ENCODE measurements around the gene FOXA2. TPM values are rescaled to one million over a fixed set of nuclear protein-coding genes. Genes with fewer than 3 reads are reported as not detected.

Gene FOXA2
- polyA plus RNA-seq, 2 of the 4 experiments (the other 2 are of a cell fraction) = 8.3 to 20.7 TPM

GRCh38 chr20:22533823-22534751, 50.3 kb downstream of the FOXA2 start:
- TF ChIP-seq RARB (CRISPR knock-in tag; IDR thresholded peaks at IDR 0.05) (no peak), BHLHE40 (IDR thresholded peaks at IDR 0.05; ENCODE audit: low read depth, low read length) (no peak), ELK1 (IDR thresholded peaks at IDR 0.05; ENCODE audit: low read depth, low read length) (no peak), HOXA7 (CRISPR knock-in tag; IDR thresholded peaks at IDR 0.05) (no peak)
- FAIRE-seq (no peak), DNase-seq (ENCODE audit: low read depth in 1 of 2, low spot score in 1 of 2) (no peak), ATAC-seq (no peak)
- no peak overlapping the region for H3K27ac ChIP-seq
- H3K4me3 ChIP-seq = no peak overlapping the region
- no peaks in the 10 kb centered on the region for H3K9me3 ChIP-seq
- ChIA-PET CTCF (interaction anchor here (0.6 to 3.2 kb wide), 8 partner anchors 10 to 485 kb away, joined by 3 to 10 read pairs (median 3); no protein-coding TSS in a partner anchor), POLR2A (interaction anchor here (0.6 kb wide), 1 partner anchor 199 kb away, joined by 5 read pairs; no protein-coding TSS in a partner anchor)
- no peak overlapping the region for H3K4me2 ChIP-seq
- 91% methylated on average over 10 of the region's 10 CpGs for WGBS (ENCODE audit: missing lambda C conversion rate)
- peaks cover 19% of the 10 kb centered on the region for H3K4me1 ChIP-seq

GRCh38 chr20:22532598-22532997, 51.8 kb downstream of the FOXA2 start:
- no peak for DNase-seq (ENCODE audit: low read depth in 1 of 2, low spot score in 1 of 2)
- no peak for ATAC-seq
- Histone ChIP-seq H3K27ac (no peak overlapping the region), H3K4me3 (no peak overlapping the region), H3K4me2 (no peak overlapping the region), H3K4me1 (peaks cover 19% of the 10 kb centered on the region), H3K9me3 (no peaks in the 10 kb centered on the region)
- WGBS (ENCODE audit: missing lambda C conversion rate) = 82% methylated on average over 3 of the region's 3 CpGs
- FAIRE-seq = peak; percentile 32
- ChIA-PET POLR2A (no interaction called here), CTCF (interaction anchor here (0.8 to 3.2 kb wide), 7 partner anchors 9 to 523 kb away, joined by 3 to 10 read pairs (median 3); no protein-coding TSS in a partner anchor)
- TF ChIP-seq SREBF2 (IDR thresholded peaks at IDR 0.05) = no peak
- TF ChIP-seq GATA3 (IDR thresholded peaks at IDR 0.05; ENCODE audit: borderline replicate concordance) = no peak
- TF ChIP-seq EHMT2 (IDR thresholded peaks at IDR 0.05; ENCODE audit: low read depth) = no peak
- TF ChIP-seq, protein P1, sequence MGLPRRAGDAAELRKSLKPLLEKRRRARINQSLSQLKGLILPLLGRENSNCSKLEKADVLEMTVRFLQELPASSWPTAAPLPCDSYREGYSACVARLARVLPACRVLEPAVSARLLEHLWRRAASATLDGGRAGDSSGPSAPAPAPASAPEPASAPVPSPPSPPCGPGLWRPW (IDR thresholded peaks at IDR 0.05) = no peak
- no peak for TF ChIP-seq CBX8 (IDR thresholded peaks at IDR 0.05)
- no peak for TF ChIP-seq HEYL (CRISPR knock-in tag; IDR thresholded peaks at IDR 0.05)
- no peak for TF ChIP-seq RNF2 (IDR thresholded peaks at IDR 0.05; ENCODE audit: borderline replicate concordance, low read depth)
- TF ChIP-seq, protein P2, sequence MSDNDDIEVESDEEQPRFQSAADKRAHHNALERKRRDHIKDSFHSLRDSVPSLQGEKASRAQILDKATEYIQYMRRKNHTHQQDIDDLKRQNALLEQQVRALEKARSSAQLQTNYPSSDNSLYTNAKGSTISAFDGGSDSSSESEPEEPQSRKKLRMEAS (IDR thresholded peaks at IDR 0.05) = no peak
- TF ChIP-seq RAD21 (conservative IDR thresholded peaks at IDR 0.05 in 1 of 2, IDR thresholded peaks at IDR 0.05 in 1 of 2) = no peak
- TF ChIP-seq, protein P3, sequence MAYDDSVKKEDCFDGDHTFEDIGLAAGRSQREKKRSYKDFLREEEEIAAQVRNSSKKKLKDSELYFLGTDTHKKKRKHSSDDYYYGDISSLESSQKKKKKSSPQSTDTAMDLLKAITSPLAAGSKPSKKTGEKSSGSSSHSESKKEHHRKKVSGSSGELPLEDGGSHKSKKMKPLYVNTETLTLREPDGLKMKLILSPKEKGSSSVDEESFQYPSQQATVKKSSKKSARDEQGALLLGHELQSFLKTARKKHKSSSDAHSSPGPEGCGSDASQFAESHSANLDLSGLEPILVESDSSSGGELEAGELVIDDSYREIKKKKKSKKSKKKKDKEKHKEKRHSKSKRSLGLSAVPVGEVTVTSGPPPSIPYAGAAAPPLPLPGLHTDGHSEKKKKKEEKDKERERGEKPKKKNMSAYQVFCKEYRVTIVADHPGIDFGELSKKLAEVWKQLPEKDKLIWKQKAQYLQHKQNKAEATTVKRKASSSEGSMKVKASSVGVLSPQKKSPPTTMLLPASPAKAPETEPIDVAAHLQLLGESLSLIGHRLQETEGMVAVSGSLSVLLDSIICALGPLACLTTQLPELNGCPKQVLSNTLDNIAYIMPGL (CRISPR knock-in tag; IDR thresholded peaks at IDR 0.05; ENCODE audit: borderline replicate concordance) = no peak
- TF ChIP-seq, protein P4, sequence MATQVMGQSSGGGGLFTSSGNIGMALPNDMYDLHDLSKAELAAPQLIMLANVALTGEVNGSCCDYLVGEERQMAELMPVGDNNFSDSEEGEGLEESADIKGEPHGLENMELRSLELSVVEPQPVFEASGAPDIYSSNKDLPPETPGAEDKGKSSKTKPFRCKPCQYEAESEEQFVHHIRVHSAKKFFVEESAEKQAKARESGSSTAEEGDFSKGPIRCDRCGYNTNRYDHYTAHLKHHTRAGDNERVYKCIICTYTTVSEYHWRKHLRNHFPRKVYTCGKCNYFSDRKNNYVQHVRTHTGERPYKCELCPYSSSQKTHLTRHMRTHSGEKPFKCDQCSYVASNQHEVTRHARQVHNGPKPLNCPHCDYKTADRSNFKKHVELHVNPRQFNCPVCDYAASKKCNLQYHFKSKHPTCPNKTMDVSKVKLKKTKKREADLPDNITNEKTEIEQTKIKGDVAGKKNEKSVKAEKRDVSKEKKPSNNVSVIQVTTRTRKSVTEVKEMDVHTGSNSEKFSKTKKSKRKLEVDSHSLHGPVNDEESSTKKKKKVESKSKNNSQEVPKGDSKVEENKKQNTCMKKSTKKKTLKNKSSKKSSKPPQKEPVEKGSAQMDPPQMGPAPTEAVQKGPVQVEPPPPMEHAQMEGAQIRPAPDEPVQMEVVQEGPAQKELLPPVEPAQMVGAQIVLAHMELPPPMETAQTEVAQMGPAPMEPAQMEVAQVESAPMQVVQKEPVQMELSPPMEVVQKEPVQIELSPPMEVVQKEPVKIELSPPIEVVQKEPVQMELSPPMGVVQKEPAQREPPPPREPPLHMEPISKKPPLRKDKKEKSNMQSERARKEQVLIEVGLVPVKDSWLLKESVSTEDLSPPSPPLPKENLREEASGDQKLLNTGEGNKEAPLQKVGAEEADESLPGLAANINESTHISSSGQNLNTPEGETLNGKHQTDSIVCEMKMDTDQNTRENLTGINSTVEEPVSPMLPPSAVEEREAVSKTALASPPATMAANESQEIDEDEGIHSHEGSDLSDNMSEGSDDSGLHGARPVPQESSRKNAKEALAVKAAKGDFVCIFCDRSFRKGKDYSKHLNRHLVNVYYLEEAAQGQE (IDR thresholded peaks at IDR 0.05) = no peak
- no peak for TF ChIP-seq CHD2 (IDR thresholded peaks at IDR 0.05; ENCODE audit: low read length, partially characterized antibody)
- TF ChIP-seq RFX5 (IDR thresholded peaks at IDR 0.05) = no peak
- TF ChIP-seq CTCF (IDR thresholded peaks at IDR 0.05) = no peak
- TF ChIP-seq CHD4 (IDR thresholded peaks at IDR 0.05; ENCODE audit: borderline replicate concordance) = no peak
- TF ChIP-seq KDM5A (IDR thresholded peaks at IDR 0.05) = no peak
- TF ChIP-seq, protein P5, sequence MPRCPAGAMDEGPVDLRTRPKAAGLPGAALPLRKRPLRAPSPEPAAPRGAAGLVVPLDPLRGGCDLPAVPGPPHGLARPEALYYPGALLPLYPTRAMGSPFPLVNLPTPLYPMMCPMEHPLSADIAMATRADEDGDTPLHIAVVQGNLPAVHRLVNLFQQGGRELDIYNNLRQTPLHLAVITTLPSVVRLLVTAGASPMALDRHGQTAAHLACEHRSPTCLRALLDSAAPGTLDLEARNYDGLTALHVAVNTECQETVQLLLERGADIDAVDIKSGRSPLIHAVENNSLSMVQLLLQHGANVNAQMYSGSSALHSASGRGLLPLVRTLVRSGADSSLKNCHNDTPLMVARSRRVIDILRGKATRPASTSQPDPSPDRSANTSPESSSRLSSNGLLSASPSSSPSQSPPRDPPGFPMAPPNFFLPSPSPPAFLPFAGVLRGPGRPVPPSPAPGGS (IDR thresholded peaks at IDR 0.05) = no peak
- TF ChIP-seq POLR2AphosphoS2 (conservative IDR thresholded peaks at IDR 0.05; ENCODE audit: low read length) = no peak
- TF ChIP-seq, protein P6, sequence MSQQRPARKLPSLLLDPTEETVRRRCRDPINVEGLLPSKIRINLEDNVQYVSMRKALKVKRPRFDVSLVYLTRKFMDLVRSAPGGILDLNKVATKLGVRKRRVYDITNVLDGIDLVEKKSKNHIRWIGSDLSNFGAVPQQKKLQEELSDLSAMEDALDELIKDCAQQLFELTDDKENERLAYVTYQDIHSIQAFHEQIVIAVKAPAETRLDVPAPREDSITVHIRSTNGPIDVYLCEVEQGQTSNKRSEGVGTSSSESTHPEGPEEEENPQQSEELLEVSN (IDR thresholded peaks at IDR 0.05; ENCODE audit: borderline replicate concordance, low read depth) = no peak
- no peak for TF ChIP-seq SMC3 (IDR thresholded peaks at IDR 0.05)

Data from A549 (cell line).